Measurements from ENCODE around the gene PTPN4. TPM values are rescaled to one million over a fixed set of nuclear protein-coding genes. Genes with fewer than 3 reads are reported as not detected.
A peak's percentile ranks its signal among the peaks of the same experiment; 100 is the strongest.

The PTPN4 gene
- total RNA-seq, 1 donor from 2014 or later, result 22.1 TPM

DNA sequence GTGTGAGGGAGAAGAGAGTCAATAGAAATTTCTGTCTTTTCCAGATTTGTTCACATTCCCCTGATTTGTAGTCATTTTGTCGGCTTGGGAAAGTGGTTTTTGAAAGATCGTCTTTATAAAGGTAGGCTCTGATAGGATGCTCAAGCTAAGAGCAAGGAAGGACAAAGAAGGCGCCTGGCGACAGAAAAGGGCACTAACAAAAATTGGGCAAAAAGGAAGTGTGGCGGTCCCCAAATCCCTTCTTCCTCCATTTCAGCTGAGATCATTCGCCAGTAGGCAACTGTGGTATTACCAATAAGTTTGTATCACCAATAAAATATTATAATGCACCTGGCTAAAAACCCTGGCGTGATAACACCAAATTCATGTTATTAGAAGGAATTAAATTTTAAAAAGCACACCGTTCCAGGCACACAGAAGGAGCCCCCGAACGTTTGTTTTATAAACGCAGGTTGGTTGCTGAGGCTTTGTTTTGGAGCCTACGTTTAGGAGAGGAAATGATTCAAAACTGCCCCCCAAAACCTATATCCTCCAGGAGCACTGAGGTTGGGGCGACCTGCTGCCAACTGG, 756 bp upstream of the PTPN4 start:
- H3K4me3 Mint-ChIP-seq (ENCODE audit: low read depth), result peak overlapping the region; percentile 86
- no peaks in the 10 kb centered on the region for H3K27me3 Mint-ChIP-seq (ENCODE audit: low read depth)
- no peak for DNase-seq (ENCODE audit: low spot score)
- intact Hi-C loops (cut with micrococcal nuclease), result loop anchor here (1.0 to 5.0 kb wide), 5 partner anchors 57 to 473 kb away; partner anchors contain the start of genes EPB41L5 and TMEM177
- peaks cover 39% of the 10 kb centered on the region for H3K4me1 Mint-ChIP-seq (ENCODE audit: low read depth)
- peak overlapping the region; percentile 78 for H3K27ac Mint-ChIP-seq
- H3K36me3 Mint-ChIP-seq (ENCODE audit: low read depth), result peaks cover 3% of the 10 kb centered on the region
- no peaks in the 10 kb centered on the region for H3K9me3 Mint-ChIP-seq

DNA sequence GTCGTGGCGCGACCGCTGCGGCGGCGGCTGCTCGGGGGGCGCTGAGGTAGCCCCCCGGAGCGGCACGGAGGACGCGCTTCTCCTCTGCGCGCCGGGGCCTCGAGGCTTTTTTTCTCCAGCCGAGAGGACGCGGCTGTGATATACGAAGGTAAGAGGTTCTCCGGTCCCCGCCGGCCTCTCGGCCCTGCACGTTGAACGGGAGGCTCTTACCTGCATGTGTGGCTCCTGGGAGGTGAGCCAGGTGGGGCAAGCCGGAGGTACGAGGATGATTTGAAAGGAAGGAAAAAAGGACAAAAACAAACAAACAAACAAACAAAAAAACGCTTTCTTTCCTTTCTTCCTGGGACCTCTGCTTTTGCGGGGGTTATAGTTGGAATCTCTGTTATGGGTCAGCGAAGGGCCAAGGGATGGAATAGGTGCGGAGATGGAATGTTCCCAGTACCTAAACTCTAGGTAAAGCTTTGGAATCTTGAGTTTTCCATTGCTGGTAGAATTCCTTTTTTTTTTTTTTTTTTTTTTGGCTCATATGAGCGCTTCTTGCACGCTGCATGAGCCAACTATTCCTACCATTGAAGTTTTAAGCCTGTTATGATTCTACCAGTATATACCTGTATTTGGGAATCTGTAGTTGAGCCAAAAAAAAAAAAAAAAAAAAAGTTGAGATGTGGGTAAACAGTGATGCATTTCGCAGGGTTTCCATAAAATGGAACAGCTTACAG, 674 bp downstream of the PTPN4 start:
- intact Hi-C loops (cut with micrococcal nuclease), result loop anchor here (2.0 to 5.0 kb wide), 2 partner anchors 172 to 416 kb away; no protein-coding TSS in a partner anchor
- Mint-ChIP-seq H3K4me3 (ENCODE audit: low read depth) (peak overlapping the region; percentile 89), H3K4me1 (ENCODE audit: low read depth) (peaks cover 45% of the 10 kb centered on the region), H3K36me3 (ENCODE audit: low read depth) (peaks cover 7% of the 10 kb centered on the region), H3K9me3 (no peaks in the 10 kb centered on the region), H3K27ac (peak overlapping the region; percentile 72), H3K27me3 (ENCODE audit: low read depth) (no peaks in the 10 kb centered on the region)
- DNase-seq (ENCODE audit: low spot score), result no peak

DNA sequence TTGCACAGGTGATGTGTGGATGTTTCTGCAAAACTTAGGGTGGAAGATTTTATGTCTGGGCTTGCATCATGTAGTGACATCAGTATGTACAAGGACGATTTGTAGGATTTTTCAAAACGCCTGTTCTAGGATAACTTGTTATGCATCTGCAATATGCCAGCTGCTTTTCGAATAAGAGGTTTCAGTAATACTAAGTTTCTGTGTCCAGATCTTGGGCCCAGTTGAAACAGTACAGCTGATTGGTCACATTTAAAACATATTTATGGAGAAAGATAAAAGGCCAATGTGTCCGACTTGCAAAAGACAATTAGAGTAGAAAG, 1.2 kb downstream of the PTPN4 start:
- no peaks in the 10 kb centered on the region for H3K9me3 Mint-ChIP-seq
- intact Hi-C loops (cut with micrococcal nuclease), result loop anchor here (2.0 to 5.0 kb wide), 2 partner anchors 171 to 416 kb away; no protein-coding TSS in a partner anchor
- peak overlapping the region; percentile 72 for H3K27ac Mint-ChIP-seq
- peak overlapping the region; percentile 89 for H3K4me3 Mint-ChIP-seq (ENCODE audit: low read depth)
- DNase-seq (ENCODE audit: low spot score), result no peak
- peaks cover 49% of the 10 kb centered on the region for H3K4me1 Mint-ChIP-seq (ENCODE audit: low read depth)
- peaks cover 7% of the 10 kb centered on the region for H3K36me3 Mint-ChIP-seq (ENCODE audit: low read depth)
- H3K27me3 Mint-ChIP-seq (ENCODE audit: low read depth), result no peaks in the 10 kb centered on the region

DNA sequence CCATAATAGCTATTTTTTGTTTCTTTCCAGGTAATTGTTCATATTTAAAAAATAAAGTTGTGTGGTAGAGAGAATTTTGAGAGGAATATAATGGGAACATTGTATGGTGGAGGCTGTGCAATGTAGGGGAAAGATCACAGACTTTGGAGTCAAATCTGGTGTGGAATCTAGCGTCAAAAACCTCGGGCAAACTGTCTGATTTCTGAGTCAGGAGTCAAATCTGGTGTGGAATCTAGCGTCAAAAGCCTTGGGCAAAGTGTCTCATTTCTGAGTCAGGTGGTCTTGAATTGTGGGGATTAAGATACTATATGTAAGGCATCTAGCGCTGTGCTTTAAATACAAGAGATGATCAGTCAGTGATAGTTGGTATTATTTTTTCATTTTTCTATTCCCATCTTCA, 5.1 kb downstream of the PTPN4 start:
- Mint-ChIP-seq H3K36me3 (ENCODE audit: low read depth) (peaks cover 7% of the 10 kb centered on the region), H3K4me1 (ENCODE audit: low read depth) (peaks cover 35% of the 10 kb centered on the region), H3K27ac (no peak overlapping the region), H3K27me3 (ENCODE audit: low read depth) (no peaks in the 10 kb centered on the region), H3K4me3 (ENCODE audit: low read depth) (no peak overlapping the region), H3K9me3 (no peaks in the 10 kb centered on the region)
- DNase-seq (ENCODE audit: low spot score), result no peak
- intact Hi-C loops (cut with micrococcal nuclease), result loop anchor here (5.0 kb wide), 1 partner anchor 167 kb away; no protein-coding TSS in a partner anchor

DNA sequence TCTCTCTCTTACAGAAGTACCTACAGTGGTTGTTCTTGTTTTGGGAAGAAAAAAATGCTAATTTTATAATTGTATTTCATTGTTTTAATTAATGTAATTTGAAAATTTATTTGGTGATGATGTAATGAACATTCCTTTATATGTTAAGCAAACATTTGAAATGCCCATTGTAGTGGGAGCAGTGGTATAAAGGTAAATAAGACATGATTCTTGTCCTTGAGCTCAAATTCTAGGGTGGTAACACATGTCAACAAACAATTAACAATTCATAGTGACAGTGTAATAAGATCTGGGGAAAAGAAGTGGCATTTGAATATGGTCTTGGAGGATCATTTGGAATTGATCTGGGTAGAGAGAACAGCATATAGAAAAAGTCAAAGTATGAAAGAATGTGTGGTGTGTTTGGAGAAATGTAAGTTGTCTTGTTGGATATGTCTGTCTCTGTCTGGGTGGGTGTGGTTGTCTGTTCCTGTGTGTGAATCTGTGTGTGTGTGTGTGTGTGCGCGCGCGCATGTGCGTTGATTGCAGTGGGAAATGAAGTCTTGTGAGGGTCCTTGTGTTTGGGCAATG, 5.8 kb downstream of the PTPN4 start:
- DNase-seq (ENCODE audit: low spot score), result no peak
- H3K4me1 Mint-ChIP-seq (ENCODE audit: low read depth), result peaks cover 35% of the 10 kb centered on the region
- intact Hi-C loops (cut with micrococcal nuclease), result no loop called here
- no peaks in the 10 kb centered on the region for H3K27me3 Mint-ChIP-seq (ENCODE audit: low read depth)
- H3K9me3 Mint-ChIP-seq, result no peaks in the 10 kb centered on the region
- peaks cover 7% of the 10 kb centered on the region for H3K36me3 Mint-ChIP-seq (ENCODE audit: low read depth)
- no peak overlapping the region for H3K4me3 Mint-ChIP-seq (ENCODE audit: low read depth)
- H3K27ac Mint-ChIP-seq, result no peak overlapping the region

DNA sequence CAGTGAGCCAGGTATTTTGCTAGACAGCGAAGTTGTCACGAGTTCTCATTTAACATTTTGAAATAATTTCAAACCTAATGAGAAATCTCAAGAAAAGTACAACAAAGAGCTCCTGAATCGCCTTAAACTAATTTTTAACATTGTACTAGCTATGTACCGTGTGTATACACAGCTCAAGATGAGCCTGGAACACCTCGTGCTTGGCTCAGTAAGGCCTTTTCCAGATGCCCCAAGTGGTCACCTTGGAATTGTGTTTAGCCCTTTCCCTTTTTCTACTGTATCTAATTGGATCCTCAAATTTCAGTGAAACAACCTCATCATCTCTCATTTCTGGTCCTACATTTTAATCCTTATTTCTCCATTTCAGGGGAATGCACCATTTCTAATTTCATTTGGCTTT, 7.2 kb downstream of the PTPN4 start:
- no peaks in the 10 kb centered on the region for H3K27me3 Mint-ChIP-seq (ENCODE audit: low read depth)
- H3K4me3 Mint-ChIP-seq (ENCODE audit: low read depth), result no peak overlapping the region
- DNase-seq (ENCODE audit: low spot score), result no peak
- H3K4me1 Mint-ChIP-seq (ENCODE audit: low read depth), result peaks cover 34% of the 10 kb centered on the region
- intact Hi-C loops (cut with micrococcal nuclease), result no loop called here
- peaks cover 13% of the 10 kb centered on the region for H3K36me3 Mint-ChIP-seq (ENCODE audit: low read depth)
- H3K27ac Mint-ChIP-seq, result no peak overlapping the region
- no peaks in the 10 kb centered on the region for H3K9me3 Mint-ChIP-seq

DNA sequence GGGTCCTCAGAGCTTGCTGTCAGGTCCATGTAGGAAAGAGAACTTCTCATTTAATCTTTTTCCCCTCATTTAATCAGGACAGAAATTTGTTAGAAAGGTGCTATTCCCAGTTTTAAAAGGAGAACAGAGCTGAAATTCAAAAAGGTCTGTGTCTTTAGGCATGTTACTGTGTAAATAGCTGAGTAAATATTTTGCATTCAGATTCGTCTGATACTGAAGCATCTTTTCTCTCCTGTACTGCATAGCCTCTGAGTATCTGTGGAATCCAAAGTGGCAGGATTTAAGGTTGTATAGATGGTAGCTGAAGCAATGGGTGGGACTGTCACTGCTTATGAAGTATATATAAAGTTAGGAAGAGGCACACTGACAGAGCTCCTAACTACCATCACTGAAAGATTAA, 9.0 kb downstream of the PTPN4 start:
- Mint-ChIP-seq H3K4me1 (ENCODE audit: low read depth) (peaks cover 29% of the 10 kb centered on the region), H3K9me3 (no peaks in the 10 kb centered on the region), H3K27me3 (ENCODE audit: low read depth) (no peaks in the 10 kb centered on the region), H3K27ac (no peak overlapping the region), H3K4me3 (ENCODE audit: low read depth) (no peak overlapping the region), H3K36me3 (ENCODE audit: low read depth) (peaks cover 12% of the 10 kb centered on the region)
- DNase-seq (ENCODE audit: low spot score), result no peak
- intact Hi-C loops (cut with micrococcal nuclease), result no loop called here

DNA sequence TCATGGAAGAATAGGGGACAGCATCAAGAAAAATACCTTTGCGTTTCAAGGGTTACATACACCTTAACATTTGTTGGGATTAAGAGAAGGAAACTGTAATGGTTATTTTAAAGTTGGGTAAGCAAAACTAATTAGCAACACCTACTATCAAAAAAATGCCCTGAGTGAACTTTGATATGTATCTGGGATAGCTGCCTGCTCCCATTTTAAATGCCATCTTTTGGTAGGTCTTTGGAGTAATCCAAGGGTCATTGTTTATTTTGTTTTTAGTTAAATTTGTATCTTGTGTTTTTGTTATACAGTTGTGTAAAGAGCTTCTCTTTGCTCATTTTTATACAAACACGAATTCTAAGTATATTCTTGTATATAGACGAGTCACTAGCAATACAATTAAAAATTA, 9.9 kb downstream of the PTPN4 start:
- Mint-ChIP-seq H3K27me3 (ENCODE audit: low read depth) (no peaks in the 10 kb centered on the region), H3K4me3 (ENCODE audit: low read depth) (no peak overlapping the region), H3K4me1 (ENCODE audit: low read depth) (peaks cover 25% of the 10 kb centered on the region), H3K27ac (no peak overlapping the region), H3K9me3 (no peaks in the 10 kb centered on the region), H3K36me3 (ENCODE audit: low read depth) (peaks cover 9% of the 10 kb centered on the region)
- DNase-seq (ENCODE audit: low spot score), result no peak
- intact Hi-C loops (cut with micrococcal nuclease), result no loop called here

DNA sequence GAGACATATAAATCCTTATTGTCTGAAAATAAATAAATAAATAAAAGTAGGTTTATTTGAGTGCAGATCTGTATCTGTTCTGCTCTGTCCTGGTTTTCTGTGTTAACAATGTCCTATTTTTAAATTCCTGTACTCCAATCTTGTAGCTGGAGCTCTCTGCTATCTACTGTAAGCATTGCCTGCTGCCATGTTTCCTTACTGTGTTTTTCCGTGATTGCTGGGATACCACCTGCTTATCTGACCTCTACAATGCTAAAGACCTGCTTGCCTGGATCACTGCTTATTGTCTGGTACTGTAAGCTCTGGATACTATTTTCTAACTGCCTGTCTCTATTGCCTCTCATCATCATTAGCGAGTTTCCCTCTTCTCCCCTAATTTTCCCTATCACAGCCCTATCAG, 11.6 kb downstream of the PTPN4 start:
- H3K4me3 Mint-ChIP-seq (ENCODE audit: low read depth), result no peak overlapping the region
- H3K4me1 Mint-ChIP-seq (ENCODE audit: low read depth), result peaks cover 18% of the 10 kb centered on the region
- H3K36me3 Mint-ChIP-seq (ENCODE audit: low read depth), result peaks cover 5% of the 10 kb centered on the region
- DNase-seq (ENCODE audit: low spot score), result no peak
- H3K9me3 Mint-ChIP-seq, result no peaks in the 10 kb centered on the region
- intact Hi-C loops (cut with micrococcal nuclease), result no loop called here
- no peaks in the 10 kb centered on the region for H3K27me3 Mint-ChIP-seq (ENCODE audit: low read depth)
- peak overlapping the region; percentile 20 for H3K27ac Mint-ChIP-seq

DNA sequence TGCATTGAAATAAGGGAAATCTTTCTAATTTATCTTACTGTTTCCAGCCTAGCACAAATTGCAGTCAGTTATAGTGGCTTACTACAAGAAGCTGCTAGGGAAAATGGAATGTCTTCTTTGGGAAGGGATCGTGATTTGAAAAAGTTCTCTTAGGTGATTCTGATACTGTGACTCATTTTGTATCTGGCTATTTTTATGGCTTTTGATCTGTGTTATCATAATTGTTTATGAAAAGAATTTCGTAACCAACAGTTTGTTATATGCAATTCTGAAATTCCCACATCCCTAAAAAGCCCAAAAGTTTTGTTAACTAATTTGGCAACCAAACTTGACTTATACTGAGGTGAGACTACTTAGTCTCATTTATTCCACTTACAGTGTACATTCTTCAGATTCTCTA, 12.4 kb downstream of the PTPN4 start:
- no peak overlapping the region for H3K4me3 Mint-ChIP-seq (ENCODE audit: low read depth)
- H3K27ac Mint-ChIP-seq, result no peak overlapping the region
- intact Hi-C loops (cut with micrococcal nuclease), result no loop called here
- H3K4me1 Mint-ChIP-seq (ENCODE audit: low read depth), result peaks cover 15% of the 10 kb centered on the region
- H3K36me3 Mint-ChIP-seq (ENCODE audit: low read depth), result peaks cover 5% of the 10 kb centered on the region
- no peaks in the 10 kb centered on the region for H3K27me3 Mint-ChIP-seq (ENCODE audit: low read depth)
- no peaks in the 10 kb centered on the region for H3K9me3 Mint-ChIP-seq
- no peak for DNase-seq (ENCODE audit: low spot score)

DNA sequence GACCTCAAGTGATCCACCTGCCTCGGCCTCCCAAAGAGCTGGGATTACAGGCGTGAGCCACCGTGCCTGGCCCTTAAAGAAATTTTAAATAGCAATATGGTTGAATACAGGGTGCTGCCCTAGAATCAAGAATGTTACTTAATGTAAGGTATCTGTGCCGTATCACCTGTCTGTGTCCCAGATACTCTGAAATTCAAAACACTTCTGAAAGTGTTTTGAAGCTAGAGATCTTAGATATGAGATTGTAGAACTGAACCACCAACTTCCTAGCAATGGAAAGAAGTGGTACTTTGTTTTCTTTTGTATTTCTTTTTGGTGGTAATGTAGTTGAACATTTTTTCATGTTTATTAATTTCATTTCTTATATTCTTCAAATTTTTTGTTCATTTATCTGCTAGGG, 13.0 kb downstream of the PTPN4 start:
- Mint-ChIP-seq H3K36me3 (ENCODE audit: low read depth) (peaks cover 5% of the 10 kb centered on the region), H3K4me1 (ENCODE audit: low read depth) (peaks cover 15% of the 10 kb centered on the region), H3K27me3 (ENCODE audit: low read depth) (no peaks in the 10 kb centered on the region), H3K9me3 (no peaks in the 10 kb centered on the region), H3K27ac (no peak overlapping the region), H3K4me3 (ENCODE audit: low read depth) (no peak overlapping the region)
- DNase-seq (ENCODE audit: low spot score), result no peak
- intact Hi-C loops (cut with micrococcal nuclease), result no loop called here

DNA sequence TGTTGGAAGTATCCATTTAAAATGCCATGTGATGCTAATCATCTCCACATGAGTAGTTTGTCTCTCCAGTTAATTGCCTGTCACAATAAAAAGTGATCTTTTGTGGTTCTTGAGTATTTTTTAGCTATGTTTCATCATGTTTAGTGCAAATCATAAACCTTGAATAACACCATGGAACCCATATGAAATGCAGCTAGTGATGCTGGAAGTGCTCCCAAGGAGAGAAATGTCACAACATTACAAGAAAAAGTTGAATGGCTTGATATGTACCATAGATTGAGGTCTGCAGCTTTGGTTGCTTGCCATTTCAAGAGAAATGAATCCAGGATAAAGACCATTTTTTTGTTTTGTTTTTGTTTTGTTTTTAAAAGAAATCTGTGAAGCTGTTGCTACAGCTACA, 14.3 kb downstream of the PTPN4 start:
- H3K27me3 Mint-ChIP-seq (ENCODE audit: low read depth), result no peaks in the 10 kb centered on the region
- no peak overlapping the region for H3K27ac Mint-ChIP-seq
- no peak for DNase-seq (ENCODE audit: low spot score)
- H3K9me3 Mint-ChIP-seq, result no peaks in the 10 kb centered on the region
- intact Hi-C loops (cut with micrococcal nuclease), result no loop called here
- peaks cover 15% of the 10 kb centered on the region for H3K4me1 Mint-ChIP-seq (ENCODE audit: low read depth)
- peaks cover 5% of the 10 kb centered on the region for H3K36me3 Mint-ChIP-seq (ENCODE audit: low read depth)
- H3K4me3 Mint-ChIP-seq (ENCODE audit: low read depth), result no peak overlapping the region

DNA sequence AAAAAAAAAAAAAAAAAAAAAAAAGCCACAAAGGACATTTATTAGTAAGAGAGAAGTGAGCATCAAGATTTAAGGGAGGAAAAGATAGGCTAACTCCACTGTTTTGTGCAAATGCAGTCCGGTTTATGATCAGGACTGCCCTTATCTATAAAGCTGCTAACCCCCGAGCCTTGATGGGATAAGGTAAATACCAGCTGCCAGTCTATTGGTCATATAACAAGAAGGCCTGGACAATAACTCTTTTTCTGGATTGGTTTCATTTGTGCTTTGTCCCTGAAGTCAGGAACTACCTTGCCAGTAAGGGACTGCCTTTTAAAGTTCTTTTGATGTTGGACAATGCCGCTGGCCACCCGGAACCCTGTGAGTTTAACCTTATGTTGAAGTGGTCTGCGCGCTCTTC, 15.4 kb downstream of the PTPN4 start:
- DNase-seq (ENCODE audit: low spot score), result no peak
- Mint-ChIP-seq H3K27ac (no peak overlapping the region), H3K27me3 (ENCODE audit: low read depth) (no peaks in the 10 kb centered on the region), H3K4me1 (ENCODE audit: low read depth) (peaks cover 15% of the 10 kb centered on the region), H3K9me3 (no peaks in the 10 kb centered on the region), H3K4me3 (ENCODE audit: low read depth) (no peak overlapping the region), H3K36me3 (ENCODE audit: low read depth) (peaks cover 5% of the 10 kb centered on the region)
- intact Hi-C loops (cut with micrococcal nuclease), result no loop called here
